ENCODE data around the gene B3GALNT2.
"Not testable (repeated sequence)": the region's sequence is repeated elsewhere in the genome, so short reads cannot be mapped to it uniquely, and the experiment has no call there.

- TF ChIP-seq POLR2AphosphoS5, POLR2A (IDR thresholded peaks at IDR 0.05): not testable (repeated sequence)
Measured at GRCh38 chr1:235462832-235463231, 41.4 kb downstream of the B3GALNT2 start.
